Mammary epithelial cell (primary cell): ENCODE measurements around the gene GPC6.

Experiments
- EZH2 ChIP-seq: IDR thresholded peaks from 2 replicates; pipeline ENCODE4 v1.6.1; 2012; ENCODE audit warnings: low read length, inconsistent platforms, borderline replicate concordance
- TF ChIP-seq, protein P1 (sequence below), 2 donors: IDR thresholded peaks in 1 of 2; conservative IDR thresholded peaks in 1 of 2; 2 replicates each; pipeline ENCODE4 v1.5.1; 2011 to 2012; ENCODE audit warnings: inconsistent platforms in 2 of 2, low read length in 2 of 2, mild to moderate bottlenecking in 2 of 2, control low read depth in 1 of 2, low read depth in 1 of 2; ENCODE audit not compliant: insufficient read depth in 1 of 2; ENCODE audit errors: extremely low read depth in 1 of 2

DNA sequence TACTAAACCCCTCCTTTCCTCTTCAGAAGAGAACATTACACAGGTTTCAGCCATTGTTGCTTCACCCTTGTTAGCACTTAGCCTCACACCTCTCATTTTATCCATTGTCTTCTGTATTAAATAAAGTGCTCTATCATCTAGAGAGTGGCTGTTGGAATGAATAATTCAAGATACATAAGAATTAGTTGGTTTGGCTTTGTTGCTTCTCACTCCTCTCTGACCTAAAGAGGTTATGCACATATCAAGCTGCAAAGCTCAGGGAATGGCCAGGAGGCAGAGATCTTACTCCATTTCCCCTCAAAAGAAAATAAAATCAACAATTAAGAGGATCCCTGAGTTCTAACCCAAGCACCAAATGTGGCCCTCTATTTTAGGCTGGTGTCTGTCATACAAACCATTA lies 1173.2 kb downstream of the GPC6 start:
- TF ChIP-seq, protein P1, sequence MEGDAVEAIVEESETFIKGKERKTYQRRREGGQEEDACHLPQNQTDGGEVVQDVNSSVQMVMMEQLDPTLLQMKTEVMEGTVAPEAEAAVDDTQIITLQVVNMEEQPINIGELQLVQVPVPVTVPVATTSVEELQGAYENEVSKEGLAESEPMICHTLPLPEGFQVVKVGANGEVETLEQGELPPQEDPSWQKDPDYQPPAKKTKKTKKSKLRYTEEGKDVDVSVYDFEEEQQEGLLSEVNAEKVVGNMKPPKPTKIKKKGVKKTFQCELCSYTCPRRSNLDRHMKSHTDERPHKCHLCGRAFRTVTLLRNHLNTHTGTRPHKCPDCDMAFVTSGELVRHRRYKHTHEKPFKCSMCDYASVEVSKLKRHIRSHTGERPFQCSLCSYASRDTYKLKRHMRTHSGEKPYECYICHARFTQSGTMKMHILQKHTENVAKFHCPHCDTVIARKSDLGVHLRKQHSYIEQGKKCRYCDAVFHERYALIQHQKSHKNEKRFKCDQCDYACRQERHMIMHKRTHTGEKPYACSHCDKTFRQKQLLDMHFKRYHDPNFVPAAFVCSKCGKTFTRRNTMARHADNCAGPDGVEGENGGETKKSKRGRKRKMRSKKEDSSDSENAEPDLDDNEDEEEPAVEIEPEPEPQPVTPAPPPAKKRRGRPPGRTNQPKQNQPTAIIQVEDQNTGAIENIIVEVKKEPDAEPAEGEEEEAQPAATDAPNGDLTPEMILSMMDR (conservative IDR thresholded peaks at IDR 0.05 in 1 of 2, IDR thresholded peaks at IDR 0.05 in 1 of 2; ENCODE audit: extremely low read depth in 1 of 2, insufficient read depth in 1 of 2, low read depth in 1 of 2, low read length in 2 of 2): no peak
- TF ChIP-seq EZH2: no peak
